Activated naive CD4-positive, alpha-beta T cell (primary cell): Measurements from ENCODE around the gene PIGBOS1.
A peak's percentile ranks its signal among the peaks of the same experiment; 100 is the strongest.
"Not testable (repeated sequence)": the region's sequence is repeated elsewhere in the genome, so short reads cannot be mapped to it uniquely, and the experiment has no call there.

Experiments used
- DNase-seq, 4 experiments: peaks; one replicate each; lab custom pipeline; 2025; lab: John Stamatoyannopoulos, UW

Gene PIGBOS1

DNA sequence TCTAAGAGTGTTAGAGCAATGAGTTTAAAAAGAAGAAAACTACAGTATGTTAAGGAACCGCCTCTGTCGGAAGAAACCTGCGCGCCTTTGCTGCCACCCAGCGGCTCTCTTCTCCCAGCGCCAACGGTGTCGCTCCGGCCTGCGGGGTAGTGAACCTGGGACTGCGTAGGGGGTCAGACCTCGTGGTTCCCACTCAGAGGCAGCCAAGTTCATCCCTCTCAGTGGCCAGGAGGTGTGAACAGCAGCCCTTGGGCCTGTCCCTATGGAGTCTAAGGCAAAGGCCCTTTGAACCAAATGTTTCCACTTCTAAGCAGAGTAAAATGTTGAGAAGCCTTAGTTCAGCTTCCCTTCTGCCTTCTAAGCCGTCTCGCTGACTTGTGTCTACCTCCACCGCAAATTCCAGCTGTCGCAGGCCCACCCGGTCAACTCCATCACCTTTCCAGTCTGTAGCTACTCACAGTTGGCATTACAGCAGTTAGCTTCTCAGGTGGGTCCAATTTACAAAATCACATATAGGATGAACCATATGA lies 28.3 kb downstream of the PIGBOS1 start:
- peak; percentile 60 to 79 (median 68) for DNase-seq

DNA sequence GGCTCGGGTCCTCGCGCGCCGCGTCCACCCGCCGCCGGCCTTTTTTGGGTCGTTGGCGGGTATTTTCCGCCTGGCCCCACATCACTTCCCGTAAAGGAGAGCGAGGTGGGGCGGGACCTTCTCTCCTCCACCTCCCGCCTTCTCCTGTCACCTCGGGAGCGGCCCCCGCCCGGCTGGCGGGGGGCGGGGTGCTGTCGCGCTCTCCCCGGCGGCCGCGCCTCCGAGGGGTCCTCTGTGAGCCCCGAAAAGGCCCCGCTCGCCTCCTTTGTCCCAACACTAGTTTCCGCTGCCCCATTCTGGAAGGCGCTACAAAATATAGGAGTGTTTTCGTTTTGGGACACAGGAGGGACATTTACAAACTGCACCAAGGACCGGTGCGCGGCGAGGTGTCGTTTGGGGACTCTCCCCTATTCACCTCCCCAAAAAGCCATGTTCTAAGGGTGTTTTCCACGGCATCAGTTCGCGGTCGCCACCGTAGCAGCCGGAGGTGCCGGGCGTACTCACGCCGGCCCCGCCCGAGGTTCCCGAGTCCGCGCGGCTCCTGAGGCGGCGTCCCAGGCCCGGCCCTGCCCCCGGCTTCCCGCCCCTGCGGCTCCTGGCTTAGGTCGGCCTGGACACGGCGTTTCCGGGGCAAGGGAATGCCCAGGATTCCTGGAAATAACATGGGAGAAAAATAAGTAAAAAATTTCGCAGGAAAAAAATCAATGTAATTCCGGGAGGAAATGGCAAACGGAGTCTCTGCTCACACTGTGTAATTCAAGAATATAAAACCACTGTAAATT lies 29.0 kb downstream of the PIGBOS1 start, which contains the start of gene RAB27A:
RAB27A (minus strand) TSS at position 68 of the 782 bp plus-strand sequence. CDS start 54,879 bp downstream, outside the sequence.
- DNase-seq = peak; percentile 28 to 62 (median 38)

DNA sequence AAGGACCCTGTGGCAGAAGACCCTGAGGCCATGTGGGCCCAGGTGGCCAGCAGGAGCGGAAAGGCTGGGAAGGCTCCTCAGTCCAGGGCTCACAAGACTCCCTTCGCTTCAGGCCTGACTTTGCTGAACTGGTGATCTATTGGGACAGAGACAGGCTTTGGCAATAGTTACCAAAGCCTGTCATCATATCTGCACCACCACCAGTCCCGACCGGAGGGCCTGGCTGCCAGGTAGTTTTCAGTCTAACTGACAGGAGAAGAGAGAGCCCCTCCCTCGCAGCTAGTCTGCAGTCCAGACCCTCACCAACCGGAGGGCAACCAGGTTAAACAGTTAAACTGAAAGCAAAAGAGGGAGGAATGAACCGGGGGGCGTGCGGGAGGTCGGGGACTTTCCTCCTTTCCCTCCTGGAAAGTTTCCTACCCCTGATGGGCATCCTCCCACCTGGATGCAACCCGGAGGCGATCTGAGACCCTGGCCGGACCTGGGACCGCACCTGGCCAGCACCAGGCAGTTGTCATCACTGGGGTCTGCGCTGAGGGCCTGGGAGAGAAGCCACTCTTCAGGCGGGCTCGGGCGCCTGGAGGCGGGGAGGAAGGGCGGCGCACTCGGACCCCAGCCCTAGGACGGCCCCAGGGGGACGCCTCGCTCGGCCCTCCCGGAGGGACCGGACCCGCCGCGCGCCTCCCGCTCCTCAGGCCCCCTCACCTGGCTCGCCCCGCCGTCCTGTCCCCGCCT lies 29.7 kb downstream of the PIGBOS1 start:
- DNase-seq = no peak

DNA sequence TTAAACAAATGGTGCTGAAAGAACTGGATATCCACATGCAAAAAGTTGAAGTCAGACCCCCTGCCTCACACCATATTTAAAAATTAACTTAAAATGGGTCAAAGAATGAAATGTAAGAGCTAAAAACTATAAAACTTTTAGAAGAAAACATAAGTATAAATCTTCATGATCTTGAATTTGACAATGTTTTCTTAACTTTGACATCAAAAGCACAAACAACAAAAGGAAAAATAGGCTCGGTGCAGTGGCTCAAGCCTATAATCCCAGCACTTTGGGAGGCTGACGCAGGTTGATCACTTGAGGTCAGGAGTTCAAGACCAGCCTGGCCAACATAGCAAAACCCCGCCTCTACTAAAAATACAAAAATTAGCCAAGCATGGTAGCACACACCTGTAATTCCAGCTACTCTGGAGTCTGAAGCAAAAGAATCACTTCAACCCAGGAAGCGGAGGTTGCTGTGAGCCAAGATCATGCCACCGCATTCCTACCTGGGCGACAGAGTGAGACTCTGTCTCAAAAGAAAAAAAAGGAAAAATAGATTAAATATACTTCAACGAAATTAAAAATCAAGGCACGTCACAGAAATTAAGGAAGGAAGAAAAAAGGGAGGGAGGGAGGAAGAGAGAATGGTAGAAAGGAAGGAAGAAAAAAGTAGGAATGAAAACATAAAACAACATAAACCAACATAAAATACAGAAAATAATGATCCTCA lies 30.8 kb downstream of the PIGBOS1 start:
- no peak for DNase-seq

DNA sequence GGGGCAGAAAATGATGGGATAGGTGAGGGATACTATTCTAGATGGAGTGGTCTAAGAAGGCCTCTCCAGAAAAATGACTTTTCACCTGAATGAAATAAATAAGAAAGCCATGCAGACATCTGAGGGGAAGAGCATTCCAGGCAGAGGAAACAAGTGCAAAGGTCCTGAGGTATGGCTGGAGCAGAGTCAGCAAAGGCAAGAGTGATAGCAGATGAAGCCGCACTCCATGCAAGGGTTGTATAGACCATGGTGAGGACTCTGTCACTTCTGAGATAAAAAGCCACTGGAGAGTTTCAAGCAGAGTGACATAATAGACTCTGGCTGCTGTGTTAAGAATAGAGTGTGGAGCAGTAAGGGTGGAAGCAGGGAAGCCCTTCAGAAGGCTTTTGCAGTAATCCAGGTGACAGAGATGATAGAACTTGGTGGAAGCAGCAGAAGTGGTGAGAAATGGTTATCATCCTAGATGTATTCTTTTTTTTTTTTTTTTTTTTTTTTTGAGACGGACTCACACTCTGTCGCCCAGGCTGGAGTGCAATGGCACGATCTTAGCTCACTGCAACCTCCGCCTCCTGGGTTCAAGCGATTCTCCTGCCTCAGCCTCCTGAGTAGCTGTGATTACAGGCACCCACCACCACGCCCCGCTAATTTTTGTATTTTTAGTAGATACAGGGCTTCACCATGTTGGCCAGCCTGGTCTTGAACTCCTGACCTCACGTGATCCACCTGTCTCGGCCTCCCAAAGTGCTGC lies 32.3 kb downstream of the PIGBOS1 start:
- DNase-seq = not testable (repeated sequence)

DNA sequence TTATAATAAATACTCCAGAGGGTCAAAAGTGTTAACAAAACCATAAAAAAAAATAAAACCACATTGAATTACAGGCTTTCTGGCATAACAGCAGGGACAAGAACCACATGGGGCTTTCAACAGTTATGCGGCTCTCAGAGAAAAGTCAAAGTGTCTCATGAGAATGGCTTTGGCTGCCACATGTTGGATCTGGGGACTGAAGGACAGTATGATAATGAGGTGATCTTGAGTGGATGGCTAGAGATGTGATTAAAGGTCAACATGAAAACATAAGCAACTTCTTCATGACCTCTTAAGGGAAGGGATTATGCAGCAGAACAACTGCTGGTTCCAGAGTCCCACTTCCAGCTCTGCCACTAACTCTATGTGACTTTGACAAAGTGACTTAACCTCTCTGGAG lies 34.5 kb downstream of the PIGBOS1 start:
- no peak for DNase-seq

DNA sequence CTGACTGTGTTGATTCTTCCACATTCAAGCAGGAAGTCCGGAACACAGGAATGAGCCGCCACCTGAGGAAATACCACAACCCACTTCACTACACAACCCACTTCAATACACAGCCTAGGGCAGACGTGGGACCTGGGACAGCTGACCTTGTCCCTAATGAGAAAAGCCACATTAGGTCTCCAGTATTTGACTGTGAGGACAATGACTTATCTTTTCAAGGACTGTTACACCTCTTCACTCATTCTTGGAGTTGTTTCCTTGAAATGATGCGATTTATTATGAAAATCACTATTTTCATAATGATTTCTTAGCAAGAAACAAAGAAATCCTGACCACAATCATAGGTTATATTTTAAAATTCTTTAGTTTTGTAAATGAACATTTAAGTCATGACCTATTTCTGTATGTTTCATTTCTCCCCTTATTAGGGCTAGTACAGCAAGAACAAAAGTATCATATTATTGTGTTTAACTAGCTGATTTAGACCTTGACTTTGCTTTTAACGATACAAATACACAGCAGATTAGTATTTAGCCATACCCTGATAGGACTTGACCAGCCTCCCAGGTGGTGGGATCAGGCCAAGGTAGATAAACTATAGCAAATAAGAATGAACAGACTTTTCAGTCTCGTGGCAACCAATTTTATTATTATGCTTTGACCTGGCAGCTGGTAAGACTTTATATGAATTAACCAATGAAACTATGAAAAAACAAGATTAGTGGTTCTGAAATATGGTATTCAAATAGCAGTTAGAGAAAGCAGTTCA lies 35.4 kb downstream of the PIGBOS1 start:
- DNase-seq = no peak

DNA sequence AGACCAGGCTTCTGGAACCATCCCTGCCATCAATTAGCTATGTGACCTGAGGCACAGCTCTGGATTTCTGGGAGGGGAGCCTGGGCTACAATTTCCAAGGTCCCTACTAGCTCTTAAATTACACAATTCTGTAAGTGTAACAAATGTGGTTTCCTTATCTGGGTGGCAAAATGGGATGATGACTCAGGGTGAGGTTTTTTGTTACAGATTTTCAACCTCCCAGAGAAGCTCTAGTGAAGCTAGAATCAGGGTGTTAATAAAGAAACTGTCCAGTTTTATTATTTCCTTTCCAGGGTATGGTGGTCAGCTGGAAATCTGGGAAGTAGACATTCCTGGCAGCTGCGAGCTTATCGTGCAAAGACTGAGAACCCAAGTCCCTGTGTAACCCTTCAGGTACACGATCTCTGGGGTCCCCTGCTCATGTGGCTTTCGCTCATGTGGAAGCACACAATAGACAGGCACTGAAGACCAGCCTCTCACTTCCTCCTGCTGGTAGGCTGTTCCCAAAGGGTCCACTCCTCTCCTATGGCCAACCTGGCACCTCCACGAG lies 36.6 kb downstream of the PIGBOS1 start:
- no peak for DNase-seq

DNA sequence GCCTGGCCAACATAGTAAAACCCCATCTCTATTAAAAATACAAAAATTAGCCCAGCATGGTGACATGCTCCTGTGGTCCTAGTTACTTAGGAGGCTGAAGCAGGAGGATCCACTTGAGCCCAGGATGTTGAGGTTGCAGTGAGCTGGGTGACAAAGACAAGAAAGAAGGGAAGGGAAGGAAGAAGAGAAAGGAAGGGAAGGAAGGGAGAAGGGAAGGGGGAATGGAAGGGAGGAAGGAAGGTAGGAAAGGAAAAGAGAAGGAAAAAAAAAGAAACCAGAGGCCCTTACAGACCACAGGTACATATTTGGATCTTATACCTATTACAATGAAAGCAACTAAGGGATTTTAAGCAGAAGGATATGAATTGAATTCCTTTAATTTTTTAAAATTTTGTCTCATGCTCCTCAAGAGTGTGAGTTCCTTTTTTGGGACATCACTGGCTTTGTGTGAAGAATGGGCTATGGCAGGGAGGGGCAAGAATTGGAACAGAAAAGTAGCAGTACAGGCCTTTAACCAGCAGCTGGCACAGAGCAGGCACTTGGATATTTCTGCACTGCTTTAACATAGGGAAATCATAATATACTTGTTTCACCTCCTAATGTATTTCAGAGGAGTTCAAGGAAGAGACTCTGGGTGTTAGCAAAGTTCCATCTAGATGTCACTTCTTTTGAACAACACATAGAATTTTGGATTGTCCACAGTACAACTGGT lies 37.2 kb downstream of the PIGBOS1 start:
- DNase-seq = no peak

DNA sequence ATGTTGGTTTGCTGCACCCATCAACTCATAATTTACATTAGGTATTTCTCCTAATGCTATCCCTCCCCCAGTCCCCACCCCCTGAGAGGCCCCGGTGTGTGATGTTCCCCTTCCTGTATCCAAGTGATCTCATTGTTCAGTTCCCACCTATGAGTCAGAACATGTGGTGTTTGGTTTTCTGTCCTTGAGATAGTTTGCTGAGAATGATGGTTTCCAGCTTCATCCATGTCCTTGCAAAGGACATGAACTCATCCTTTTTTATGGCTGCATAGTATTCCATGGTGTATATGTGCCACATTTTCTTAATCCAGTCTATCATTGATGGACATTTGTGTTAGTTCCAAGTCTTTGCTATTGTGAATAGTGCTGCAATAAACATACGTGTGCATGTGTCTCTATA lies 38.3 kb downstream of the PIGBOS1 start:
- DNase-seq = not testable (repeated sequence)

DNA sequence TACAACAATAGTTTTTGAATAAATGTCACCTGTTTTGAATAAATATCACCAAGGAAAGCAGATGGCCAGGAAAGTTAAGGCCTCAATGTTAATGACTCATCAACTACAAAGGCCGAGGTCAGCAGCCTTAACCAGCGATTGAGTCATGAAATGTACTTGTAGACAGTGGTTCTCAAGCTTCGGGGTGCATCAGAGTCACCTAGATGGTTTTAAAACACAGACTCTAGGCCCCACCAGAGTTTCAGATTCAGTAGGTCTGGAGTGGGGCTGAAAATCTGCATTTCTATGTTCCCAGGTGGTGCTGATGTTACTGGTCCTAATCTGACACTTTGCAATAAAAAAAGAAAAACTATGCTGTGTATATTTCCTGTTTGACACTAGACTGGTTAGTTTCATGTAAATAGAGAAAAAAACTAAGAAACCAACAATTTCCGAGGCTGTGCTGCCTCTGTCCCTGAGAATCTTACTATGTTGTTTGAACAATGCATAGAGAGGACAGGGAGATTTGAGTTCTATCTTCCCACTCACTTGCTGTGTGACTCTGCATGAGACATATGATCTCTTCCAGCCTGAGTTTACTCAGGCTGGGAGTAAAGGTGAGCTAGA lies 39.1 kb downstream of the PIGBOS1 start:
- no peak for DNase-seq

DNA sequence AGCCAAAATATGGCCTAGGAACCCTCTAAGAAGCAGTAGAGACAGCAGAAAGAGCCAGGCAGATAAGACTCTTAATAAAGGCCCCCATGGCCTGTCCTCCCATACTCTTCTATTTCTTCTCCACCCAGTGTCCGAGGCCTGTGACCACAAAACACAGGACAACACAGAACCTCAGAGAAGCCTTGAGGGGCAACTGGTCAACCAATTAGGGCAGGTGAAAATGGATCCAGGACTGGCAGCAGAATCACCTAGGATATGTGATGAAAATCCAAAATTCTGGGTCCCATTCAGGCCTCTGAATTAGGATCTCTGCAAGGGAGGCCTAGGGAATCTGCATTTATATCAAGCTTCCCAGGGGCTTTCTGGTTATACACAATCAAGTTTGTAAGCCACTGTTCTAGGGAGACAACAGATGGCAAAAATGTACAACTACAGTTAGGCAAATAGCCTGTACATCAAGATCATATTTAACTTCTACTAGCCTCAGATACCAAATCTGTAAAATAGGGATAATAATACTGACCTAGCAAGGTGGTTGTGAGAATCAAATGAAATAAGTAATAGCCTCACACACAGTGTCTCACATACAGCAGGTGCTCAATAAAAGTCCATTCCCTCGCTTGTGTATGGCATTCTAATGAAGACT lies 39.7 kb downstream of the PIGBOS1 start:
- no peak for DNase-seq

DNA sequence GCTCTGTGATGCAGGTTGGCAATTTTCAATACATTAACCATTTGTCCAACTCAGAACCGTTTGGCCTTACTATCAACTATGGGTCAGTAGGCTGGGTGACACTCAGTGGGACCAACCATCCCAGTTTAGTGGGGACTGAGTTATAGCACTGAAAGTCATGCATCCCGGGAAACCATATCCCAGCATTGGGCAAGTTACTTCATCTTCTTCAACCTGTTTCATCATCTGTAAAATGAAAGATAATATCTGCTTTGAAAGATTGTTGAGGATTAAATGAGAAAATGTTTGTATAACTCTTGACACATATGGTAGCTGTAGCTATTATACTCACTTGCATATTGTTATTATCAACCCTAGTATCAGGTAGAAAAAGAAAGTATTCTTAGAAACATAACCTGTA lies 41.2 kb downstream of the PIGBOS1 start:
- DNase-seq = no peak

DNA sequence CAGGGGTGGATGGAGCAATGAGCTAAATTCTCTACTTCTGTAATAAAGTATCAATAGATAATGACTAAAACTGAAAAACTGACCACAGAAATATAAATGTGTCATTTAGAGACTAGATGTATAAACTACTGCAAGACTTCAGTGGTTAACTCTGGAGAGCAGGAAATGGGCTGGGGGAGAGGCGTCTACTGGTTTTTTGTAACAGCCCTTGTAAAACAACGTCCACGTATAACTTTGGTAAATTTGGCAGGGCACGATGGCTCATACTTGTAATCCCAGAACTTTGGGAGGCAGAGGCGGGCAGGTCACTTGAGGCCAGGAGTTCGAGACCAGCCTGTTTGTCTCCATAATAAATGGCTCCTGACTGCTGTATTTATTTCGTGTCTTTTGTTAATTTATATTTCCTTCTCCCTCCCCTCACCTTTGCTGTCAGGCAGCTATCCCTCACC lies 41.8 kb downstream of the PIGBOS1 start:
- DNase-seq = no peak

DNA sequence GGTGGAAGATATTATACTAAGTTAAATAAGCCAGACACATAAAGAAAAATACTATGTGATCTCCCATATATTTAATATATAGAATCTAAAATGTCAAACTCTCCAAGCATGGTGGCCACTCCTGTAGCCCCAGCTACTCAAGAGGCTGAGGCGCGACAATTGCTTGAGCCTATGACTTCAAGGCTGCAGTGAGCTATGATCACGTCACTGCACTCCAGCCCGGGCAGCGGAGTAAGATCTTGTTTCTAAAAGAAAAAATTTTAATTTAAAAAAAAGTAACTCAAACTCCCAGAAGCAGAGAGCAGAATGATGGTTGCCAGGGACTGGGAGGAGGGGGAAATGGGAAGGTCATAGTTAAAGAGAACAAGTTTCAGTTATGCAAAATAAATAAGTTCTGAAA lies 42.6 kb downstream of the PIGBOS1 start:
- no peak for DNase-seq

DNA sequence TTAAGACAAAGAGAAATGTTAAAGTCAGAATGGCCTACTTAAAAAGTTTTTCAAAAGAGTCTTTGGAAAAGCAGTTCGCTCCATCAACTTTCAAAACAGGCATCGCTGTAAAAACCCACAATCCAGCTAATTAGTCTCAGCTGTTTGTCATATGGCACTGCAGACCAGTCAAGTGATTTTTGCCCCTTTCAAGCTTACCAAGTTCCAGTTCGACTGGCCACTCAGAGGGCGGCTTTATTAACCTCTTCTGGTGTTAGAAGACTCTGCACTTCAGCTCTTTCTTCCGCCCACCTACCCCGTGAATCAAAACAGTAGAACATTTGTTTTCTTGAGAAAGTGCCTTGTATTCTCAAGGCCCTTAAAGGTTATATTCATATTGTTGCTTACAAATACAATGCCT lies 48.6 kb downstream of the PIGBOS1 start:
- DNase-seq = no peak

DNA sequence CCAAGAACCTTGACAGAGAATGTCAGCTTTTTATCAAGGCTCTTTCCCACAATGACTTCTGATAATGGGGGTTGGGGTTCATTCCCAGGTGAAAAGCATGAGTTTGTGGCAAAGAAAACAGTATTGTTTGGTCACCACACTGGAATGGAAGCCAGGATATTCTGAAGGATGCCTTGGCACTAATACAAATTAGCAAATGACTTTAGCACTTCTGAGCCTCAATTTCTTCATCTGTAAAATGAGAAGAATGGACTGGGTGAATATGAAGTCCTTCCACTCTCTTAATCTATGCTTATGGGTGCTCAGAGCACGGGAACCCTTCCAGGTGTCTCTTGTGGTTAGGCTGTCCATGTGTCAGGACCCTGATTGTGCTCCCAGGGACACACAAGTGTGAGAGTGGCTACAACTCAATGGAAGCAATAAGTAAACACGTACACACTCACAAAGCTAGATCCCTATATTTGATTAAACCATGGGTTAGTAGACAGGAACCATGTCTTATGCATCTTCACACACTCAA lies 50.7 kb downstream of the PIGBOS1 start:
- no peak for DNase-seq

DNA sequence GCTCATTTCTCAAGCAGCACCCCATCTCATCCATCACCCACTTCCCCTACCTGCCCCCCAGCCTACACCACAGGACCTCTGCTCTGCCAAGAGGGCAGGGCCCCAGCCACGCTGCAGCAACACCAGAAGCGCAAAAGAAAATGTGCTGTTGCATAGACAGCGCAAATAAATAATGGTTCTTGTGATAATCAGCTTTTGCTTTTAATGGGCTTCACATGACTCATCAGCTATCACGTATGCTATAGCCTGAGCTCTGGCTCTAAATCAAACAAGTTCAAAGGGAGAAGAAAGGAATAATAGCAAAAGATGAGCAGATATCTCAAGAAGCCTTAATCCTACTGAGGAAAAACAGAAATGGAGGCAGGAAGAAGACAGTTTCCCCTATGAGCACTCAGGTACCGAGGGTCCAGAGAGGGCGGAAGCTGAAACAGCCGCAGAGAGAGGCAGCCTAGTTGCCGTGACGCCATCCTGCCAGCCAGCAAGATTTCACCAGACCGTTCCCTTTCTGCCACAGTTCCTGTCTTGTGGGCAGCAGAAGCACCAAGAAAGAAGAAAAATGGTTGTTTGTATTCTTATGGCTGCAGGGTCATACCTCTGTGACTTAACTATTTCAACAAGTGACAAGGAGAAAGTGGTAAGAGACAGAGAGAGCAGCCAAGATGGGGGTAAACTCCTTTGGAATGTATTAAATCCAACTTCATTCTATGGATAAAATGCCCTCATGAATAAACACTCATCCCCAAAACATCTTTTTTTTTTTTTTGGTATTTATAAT lies 51.3 kb downstream of the PIGBOS1 start:
- peak in 3 of 4 experiments; percentile 9 to 41 (median 26) for DNase-seq
